AG08396 (cell line): ENCODE measurements around the gene DYRK1A.
A peak's percentile ranks its signal among the peaks of the same experiment; 100 is the strongest.

Source experiments
- DNase-seq: peaks from one replicate; pipeline ENCODE4 v3.0.0; 2012; ENCODE audit warnings: low spot score, mixed read lengths

DYRK1A gene

GRCh38 chr21:37385179-37385765, 18.7 kb downstream of the DYRK1A start:
- no peak for DNase-seq

GRCh38 chr21:37386151-37386550, 19.6 kb downstream of the DYRK1A start:
- no peak for DNase-seq

- DNase-seq: no peak
These were observed 22.9 kb downstream of the DYRK1A start for GRCh38 chr21:37389456-37389855.

- no peak for DNase-seq
These were observed 25.1 kb downstream of the DYRK1A start for GRCh38 chr21:37391666-37392065.

- no peak for DNase-seq
These were observed 25.9 kb downstream of the DYRK1A start for GRCh38 chr21:37392441-37392840.

GRCh38 chr21:37393030-37393429, 26.5 kb downstream of the DYRK1A start:
- DNase-seq: no peak

GRCh38 chr21:37393786-37394185, 27.2 kb downstream of the DYRK1A start:
- no peak for DNase-seq

GRCh38 chr21:37395961-37396360, 29.4 kb downstream of the DYRK1A start:
- no peak for DNase-seq

GRCh38 chr21:37396855-37397254, 30.3 kb downstream of the DYRK1A start:
- no peak for DNase-seq

- no peak for DNase-seq
These were observed 32.1 kb downstream of the DYRK1A start for GRCh38 chr21:37398697-37399096.

- DNase-seq: no peak
These were observed 35.8 kb downstream of the DYRK1A start for GRCh38 chr21:37402251-37402867.

GRCh38 chr21:37405629-37406028, 39.1 kb downstream of the DYRK1A start:
- no peak for DNase-seq

GRCh38 chr21:37407719-37408420, 41.3 kb downstream of the DYRK1A start:
- peak; percentile 12 for DNase-seq

GRCh38 chr21:37408464-37409193, 42.1 kb downstream of the DYRK1A start:
- no peak for DNase-seq

GRCh38 chr21:37410639-37411038, 44.1 kb downstream of the DYRK1A start:
- DNase-seq: no peak

GRCh38 chr21:37412603-37413360, 46.2 kb downstream of the DYRK1A start:
- DNase-seq: peak; percentile 22

GRCh38 chr21:37413553-37414291, 47.1 kb downstream of the DYRK1A start:
- DNase-seq: no peak

- no peak for DNase-seq
These were observed 48.0 kb downstream of the DYRK1A start for GRCh38 chr21:37414292-37415253.

- DNase-seq: no peak
These were observed 49.4 kb downstream of the DYRK1A start for GRCh38 chr21:37415939-37416338.

GRCh38 chr21:37416914-37417313, 50.3 kb downstream of the DYRK1A start:
- no peak for DNase-seq
